ENCODE measurements around the gene ADAMTS1. TPM values are rescaled to one million over a fixed set of nuclear protein-coding genes. Genes with fewer than 3 reads are reported as not detected.

ADAMTS1 gene
- total RNA-seq, 1 experiment from 2014 or later: 4.1 TPM

DNA sequence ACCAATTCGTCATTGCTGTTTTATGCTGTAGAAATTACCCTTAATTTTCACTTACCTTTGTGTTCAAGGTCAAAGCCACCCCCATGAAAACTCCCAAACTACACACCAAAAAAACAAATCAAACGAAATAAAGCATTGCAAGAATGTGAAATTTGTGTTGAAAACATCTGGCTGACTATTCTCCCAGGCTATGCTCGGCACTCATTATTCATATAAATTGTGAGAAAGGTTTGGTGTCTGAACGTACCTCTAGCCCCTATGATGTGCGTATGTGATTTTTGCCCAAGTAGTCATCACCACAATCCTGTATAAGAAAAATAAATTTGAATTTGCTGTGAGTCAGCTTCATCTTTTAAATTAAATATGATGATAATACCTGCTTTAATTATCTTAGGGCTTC lies 34.9 kb downstream of the ADAMTS1 start:
- intact Hi-C loops (cut with micrococcal nuclease; ENCODE audit: unreplicated experiment): no loop called here
- Mint-ChIP-seq H3K36me3 (ENCODE audit: insufficient read depth, unreplicated experiment) (no peaks in the 10 kb centered on the region), H3K4me3 (ENCODE audit: low read depth, unreplicated experiment) (no peak overlapping the region), H3K27me3 (ENCODE audit: unreplicated experiment) (no peaks in the 10 kb centered on the region), H3K4me1 (ENCODE audit: low read depth, unreplicated experiment) (peaks cover 8% of the 10 kb centered on the region), H3K27ac (ENCODE audit: unreplicated experiment) (no peak overlapping the region), H3K9me3 (ENCODE audit: low read depth, unreplicated experiment) (no peaks in the 10 kb centered on the region)
- DNase-seq: no peak
- BruUV-seq (replicated peaks): no TSS peak
- TF ChIP-seq, protein P1, sequence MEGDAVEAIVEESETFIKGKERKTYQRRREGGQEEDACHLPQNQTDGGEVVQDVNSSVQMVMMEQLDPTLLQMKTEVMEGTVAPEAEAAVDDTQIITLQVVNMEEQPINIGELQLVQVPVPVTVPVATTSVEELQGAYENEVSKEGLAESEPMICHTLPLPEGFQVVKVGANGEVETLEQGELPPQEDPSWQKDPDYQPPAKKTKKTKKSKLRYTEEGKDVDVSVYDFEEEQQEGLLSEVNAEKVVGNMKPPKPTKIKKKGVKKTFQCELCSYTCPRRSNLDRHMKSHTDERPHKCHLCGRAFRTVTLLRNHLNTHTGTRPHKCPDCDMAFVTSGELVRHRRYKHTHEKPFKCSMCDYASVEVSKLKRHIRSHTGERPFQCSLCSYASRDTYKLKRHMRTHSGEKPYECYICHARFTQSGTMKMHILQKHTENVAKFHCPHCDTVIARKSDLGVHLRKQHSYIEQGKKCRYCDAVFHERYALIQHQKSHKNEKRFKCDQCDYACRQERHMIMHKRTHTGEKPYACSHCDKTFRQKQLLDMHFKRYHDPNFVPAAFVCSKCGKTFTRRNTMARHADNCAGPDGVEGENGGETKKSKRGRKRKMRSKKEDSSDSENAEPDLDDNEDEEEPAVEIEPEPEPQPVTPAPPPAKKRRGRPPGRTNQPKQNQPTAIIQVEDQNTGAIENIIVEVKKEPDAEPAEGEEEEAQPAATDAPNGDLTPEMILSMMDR (IDR thresholded peaks at IDR 0.05; ENCODE audit: unreplicated experiment): no peak
- CTCF ChIA-PET: no interaction called here

DNA sequence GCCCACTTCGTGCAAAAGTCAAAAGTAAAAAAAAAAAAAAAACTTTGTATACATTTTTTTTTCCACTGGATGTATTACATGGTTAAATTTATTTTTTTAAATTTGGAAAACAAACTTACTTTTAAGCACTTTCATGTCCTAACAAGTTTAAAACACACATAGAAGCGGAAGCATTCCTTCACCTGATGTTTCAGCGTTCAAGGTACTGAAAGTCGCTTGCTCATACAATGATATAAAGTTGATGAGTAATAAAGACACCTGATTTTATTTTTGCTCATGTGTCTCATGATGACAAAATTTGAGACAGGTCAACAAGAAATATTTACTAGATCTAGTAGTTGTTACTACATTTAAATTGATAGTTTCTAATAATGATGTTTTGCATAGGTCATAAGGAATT lies 35.5 kb downstream of the ADAMTS1 start:
- CTCF ChIA-PET: no interaction called here

DNA sequence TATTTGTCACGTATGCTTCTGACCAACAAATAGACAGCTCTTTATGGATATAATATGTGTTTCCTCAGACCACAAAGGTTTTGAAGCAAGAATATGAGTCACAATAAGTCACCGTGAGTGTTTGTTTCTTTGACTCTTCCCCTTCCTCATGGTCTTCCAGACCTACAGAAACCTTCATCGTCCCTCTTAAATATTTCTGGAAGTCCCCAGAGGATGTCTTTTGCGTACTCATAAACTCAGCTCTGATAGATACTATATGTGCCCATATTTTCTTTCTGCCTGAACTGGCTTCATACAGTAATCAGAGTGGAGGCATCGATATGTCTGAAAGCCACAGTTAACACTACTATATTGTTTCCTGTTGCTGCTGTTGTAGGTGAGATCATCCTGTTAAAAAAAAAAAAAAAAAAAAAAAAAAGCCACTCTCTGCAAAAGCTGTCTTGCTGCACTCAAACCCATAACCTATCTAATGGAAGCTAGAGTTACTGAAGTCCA lies 38.4 kb downstream of the ADAMTS1 start:
- intact Hi-C loops (cut with micrococcal nuclease; ENCODE audit: unreplicated experiment): no loop called here
- H3K27me3 Mint-ChIP-seq (ENCODE audit: unreplicated experiment): no peaks in the 10 kb centered on the region
- no peak for DNase-seq
- H3K27ac Mint-ChIP-seq (ENCODE audit: unreplicated experiment): peak overlapping the region; percentile 63
- H3K9me3 Mint-ChIP-seq (ENCODE audit: low read depth, unreplicated experiment): no peaks in the 10 kb centered on the region
- H3K4me1 Mint-ChIP-seq (ENCODE audit: low read depth, unreplicated experiment): no peaks in the 10 kb centered on the region
- no peaks in the 10 kb centered on the region for H3K36me3 Mint-ChIP-seq (ENCODE audit: insufficient read depth, unreplicated experiment)
- CTCF ChIA-PET: no interaction called here
- H3K4me3 Mint-ChIP-seq (ENCODE audit: low read depth, unreplicated experiment): no peak overlapping the region
- TF ChIP-seq, protein P1 (IDR thresholded peaks at IDR 0.05; ENCODE audit: unreplicated experiment): no peak
- no TSS peak for BruUV-seq (replicated peaks)

More for the DNA sequence above, 35.5 kb downstream of the ADAMTS1 start:
- Mint-ChIP-seq H3K9me3 (ENCODE audit: low read depth, unreplicated experiment) (no peaks in the 10 kb centered on the region), H3K27ac (ENCODE audit: unreplicated experiment) (no peak overlapping the region), H3K4me1 (ENCODE audit: low read depth, unreplicated experiment) (peaks cover 7% of the 10 kb centered on the region), H3K36me3 (ENCODE audit: insufficient read depth, unreplicated experiment) (no peaks in the 10 kb centered on the region), H3K4me3 (ENCODE audit: low read depth, unreplicated experiment) (no peak overlapping the region), H3K27me3 (ENCODE audit: unreplicated experiment) (no peaks in the 10 kb centered on the region)
- TF ChIP-seq, protein P1 (IDR thresholded peaks at IDR 0.05; ENCODE audit: unreplicated experiment): no peak
- intact Hi-C loops (cut with micrococcal nuclease; ENCODE audit: unreplicated experiment): no loop called here
- DNase-seq: no peak
- no TSS peak for BruUV-seq (replicated peaks)

DNA sequence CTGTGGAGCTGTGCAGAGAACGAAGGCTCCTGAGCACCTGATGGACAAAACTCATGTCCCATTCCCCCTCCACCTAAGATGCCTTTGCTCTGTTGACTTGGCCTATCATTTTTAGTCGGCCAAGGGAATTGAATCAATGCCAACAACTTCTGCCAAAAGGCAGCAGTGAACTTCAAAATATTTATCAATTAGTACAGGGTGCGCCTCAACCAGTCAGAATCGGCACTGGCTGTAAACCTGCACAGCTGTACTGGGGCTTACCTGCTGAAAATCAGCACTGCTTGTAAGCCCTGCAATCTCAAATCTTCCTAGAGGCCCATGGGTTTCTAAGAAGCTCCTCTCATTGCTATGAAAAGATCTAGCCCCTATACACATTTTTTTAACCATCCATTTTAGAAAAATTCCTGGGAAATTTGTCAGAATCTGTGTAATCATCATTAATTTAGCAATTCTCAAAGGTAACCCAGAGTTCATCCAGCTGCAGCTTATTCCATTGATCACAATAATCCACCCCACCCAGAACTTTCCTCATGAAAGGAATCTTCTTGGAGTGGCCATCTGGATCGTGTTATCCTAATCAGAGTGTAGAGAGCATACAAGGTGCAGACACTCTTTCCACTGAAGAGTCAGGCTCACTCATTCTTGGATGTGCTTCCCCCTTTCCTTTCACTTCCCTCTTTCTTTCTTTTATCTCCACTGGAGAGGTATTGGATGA lies 40.2 kb downstream of the ADAMTS1 start:
- Mint-ChIP-seq H3K4me1 (ENCODE audit: low read depth, unreplicated experiment) (no peaks in the 10 kb centered on the region), H3K27me3 (ENCODE audit: unreplicated experiment) (no peaks in the 10 kb centered on the region), H3K4me3 (ENCODE audit: low read depth, unreplicated experiment) (no peak overlapping the region), H3K27ac (ENCODE audit: unreplicated experiment) (no peak overlapping the region), H3K9me3 (ENCODE audit: low read depth, unreplicated experiment) (no peaks in the 10 kb centered on the region), H3K36me3 (ENCODE audit: insufficient read depth, unreplicated experiment) (no peaks in the 10 kb centered on the region)
- CTCF ChIA-PET: no interaction called here
- intact Hi-C loops (cut with micrococcal nuclease; ENCODE audit: unreplicated experiment): no loop called here
- no peak for DNase-seq
- TF ChIP-seq, protein P1 (IDR thresholded peaks at IDR 0.05; ENCODE audit: unreplicated experiment): no peak
- no TSS peak for BruUV-seq (replicated peaks)

Measured in Calu3 (cell line).